ENCODE measurements around the gene MRPL18.

DNA sequence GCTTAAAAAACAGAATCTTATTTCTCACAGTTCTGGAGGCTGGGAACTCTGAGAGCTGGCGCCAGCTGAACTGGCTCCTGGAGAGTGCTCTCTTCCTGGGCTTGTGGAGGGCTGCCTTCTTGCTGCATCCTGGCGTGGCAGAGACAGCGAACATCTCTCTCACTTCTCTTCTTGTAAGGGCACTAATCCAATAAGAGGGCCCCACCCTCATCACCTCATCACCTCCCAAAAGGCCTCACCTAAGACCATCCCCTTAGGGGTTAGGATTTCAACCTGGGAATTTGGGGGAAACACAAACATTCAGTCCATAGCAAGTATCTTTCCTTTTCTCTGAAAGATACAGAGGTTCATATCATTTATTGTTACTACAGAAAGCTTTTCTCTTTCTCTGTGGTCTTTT is 33.7 kb downstream of the MRPL18 start:
- TF ChIP-seq POLR2A (IDR thresholded peaks at IDR 0.05; ENCODE audit: low read depth, low read length) (no peak), TAF1 (IDR thresholded peaks at IDR 0.05; ENCODE audit: borderline replicate concordance, low read depth, low read length) (no peak), POLR2AphosphoS5 (IDR thresholded peaks at IDR 0.05; ENCODE audit: low read depth, low read length) (no peak)

Measured in GM12892 (cell line).